WTC11 (cell line): Measurements from ENCODE around the gene ZNF236. TPM values are rescaled to one million over a fixed set of nuclear protein-coding genes. Genes with fewer than 3 reads are reported as not detected.

Source experiments
- ATAC-seq: fragments of 200-7000 bp; cut with Tn5 transposase; 2 replicates; pipeline ENCODE4 v1.10.0; 2021; ENCODE audit warnings: mild to moderate bottlenecking, moderate library complexity
- CTCF ChIA-PET: fragments of 300-600 bp; sonication (Branson Sonifier 250); formaldehyde crosslinking; loops from one replicate; lab custom pipeline; 2021; ENCODE audit warnings: antibody characterized with exemption; lab: Charles Lee
- POLR2A ChIA-PET: fragments of 350-600 bp; sonication (Branson Sonifier 250); formaldehyde crosslinking; loops from one replicate; lab custom pipeline; 2021; ENCODE audit warnings: antibody characterized with exemption; lab: Charles Lee
- DNase-seq: peaks from one replicate; pipeline ENCODE4 v3.0.0; 2021; ENCODE audit warnings: low spot score
- H3K27ac Mint-ChIP-seq: 2 replicates; pipeline ENCODE4 v1.8.0; 2021; ENCODE audit warnings: mixed read lengths
- H3K27me3 Mint-ChIP-seq: 2 replicates; pipeline ENCODE4 v1.8.0; 2021; ENCODE audit warnings: low read depth, mild to moderate bottlenecking, moderate library complexity, mixed read lengths
- H3K36me3 Mint-ChIP-seq: 2 replicates; pipeline ENCODE4 v1.8.0; 2021; ENCODE audit warnings: mixed read lengths
- H3K4me1 Mint-ChIP-seq: 2 replicates; pipeline ENCODE4 v1.8.0; 2022; ENCODE audit warnings: mixed read lengths
- H3K4me3 Mint-ChIP-seq: 2 replicates; pipeline ENCODE4 v1.8.0; 2021; ENCODE audit warnings: mild to moderate bottlenecking, moderate library complexity, mixed read lengths
- H3K9me3 Mint-ChIP-seq: 2 replicates; pipeline ENCODE4 v1.8.0; 2021; ENCODE audit warnings: mixed read lengths
- CBFB ChIP-seq: sonication (generic); formaldehyde crosslinking; IDR thresholded peaks from 2 replicates; pipeline ENCODE4 v1.8.1; 2022; ENCODE audit warnings: mild to moderate bottlenecking, low read depth, missing genetic modification reagents
- FOXJ3 ChIP-seq: sonication (generic); formaldehyde crosslinking; IDR thresholded peaks from 2 replicates; pipeline ENCODE4 v1.9.0; 2021; ENCODE audit warnings: missing genetic modification reagents, mild to moderate bottlenecking, borderline replicate concordance
- GABPB1 ChIP-seq: sonication (generic); formaldehyde crosslinking; IDR thresholded peaks from 2 replicates; pipeline ENCODE4 v1.8.1; 2023; ENCODE audit warnings: mild to moderate bottlenecking, missing genetic modification reagents
- GRHL2 ChIP-seq: fragments of 250-450 bp; sonication (Bioruptor Pico); IDR thresholded peaks from 2 replicates; pipeline ENCODE4 v1.8.0; 2022; ENCODE audit warnings: mild to moderate bottlenecking, moderate library complexity; ENCODE audit not compliant: insufficient replicate concordance, severe bottlenecking
- NFYB ChIP-seq: sonication (generic); formaldehyde crosslinking; conservative IDR thresholded peaks from 2 replicates; pipeline ENCODE4 v1.8.0; 2022; ENCODE audit warnings: low read depth, missing genetic modification reagents
- NR1H2 ChIP-seq: sonication (generic); formaldehyde crosslinking; IDR thresholded peaks from 2 replicates; pipeline ENCODE4 v1.9.0; 2021; ENCODE audit warnings: mild to moderate bottlenecking, moderate library complexity, missing genetic modification reagents
- NR2C2 ChIP-seq: sonication (generic); formaldehyde crosslinking; IDR thresholded peaks from 2 replicates; pipeline ENCODE4 v1.8.0; 2022; ENCODE audit warnings: mild to moderate bottlenecking, missing genetic modification reagents
- NR3C1 ChIP-seq: sonication (generic); formaldehyde crosslinking; conservative IDR thresholded peaks from 2 replicates; pipeline ENCODE4 v1.8.1; 2023; ENCODE audit warnings: low read depth, mild to moderate bottlenecking, missing genetic modification reagents
- SMAD3 ChIP-seq: sonication (generic); formaldehyde crosslinking; IDR thresholded peaks from 2 replicates; pipeline ENCODE4 v1.8.0; 2022; ENCODE audit warnings: missing genetic modification reagents, mild to moderate bottlenecking, borderline replicate concordance
- TCF7 ChIP-seq: sonication (generic); formaldehyde crosslinking; IDR thresholded peaks from 2 replicates; pipeline ENCODE4 v1.8.0; 2022; ENCODE audit warnings: mild to moderate bottlenecking, low read depth, missing genetic modification reagents, moderate library complexity
- ZNF232 ChIP-seq: sonication (generic); formaldehyde crosslinking; IDR thresholded peaks from 2 replicates; pipeline ENCODE4 v1.8.0; 2022; ENCODE audit warnings: mild to moderate bottlenecking, missing genetic modification reagents
- total RNA-seq: library from RNA; stranded (reverse); gene quantifications from 3 replicates; pipeline ENCODE4 v1.2.3, GENCODE V29; 2021
- TF ChIP-seq, protein P1 (sequence below): sonication (generic); formaldehyde crosslinking; IDR thresholded peaks from 2 replicates; pipeline ENCODE4 v1.8.0; 2023; ENCODE audit warnings: missing genetic modification reagents
- TF ChIP-seq, protein P2 (sequence below): sonication (generic); formaldehyde crosslinking; IDR thresholded peaks from 2 replicates; pipeline ENCODE4 v1.8.0; 2022; ENCODE audit warnings: missing genetic modification reagents
- TF ChIP-seq, protein P3 (sequence below): fragments of 250-450 bp; sonication (Bioruptor Pico); IDR thresholded peaks from 2 replicates; pipeline ENCODE4 v1.9.0; 2021; ENCODE audit warnings: moderate library complexity, mild to moderate bottlenecking, inconsistent platforms, borderline replicate concordance
- TF ChIP-seq, protein P4 (sequence below): sonication (generic); formaldehyde crosslinking; IDR thresholded peaks from 2 replicates; pipeline ENCODE4 v1.8.0; 2022; ENCODE audit warnings: mild to moderate bottlenecking, missing genetic modification reagents
- TF ChIP-seq, protein P5 (sequence below): sonication (generic); formaldehyde crosslinking; IDR thresholded peaks from 2 replicates; pipeline ENCODE4 v1.8.0; 2023; ENCODE audit warnings: mild to moderate bottlenecking, missing genetic modification reagents
- TF ChIP-seq, protein P6 (sequence below): sonication (generic); formaldehyde crosslinking; IDR thresholded peaks from 2 replicates; pipeline ENCODE4 v1.8.1; 2023; ENCODE audit warnings: mild to moderate bottlenecking, missing genetic modification reagents, moderate library complexity
- TF ChIP-seq, protein P7 (sequence below): sonication (generic); formaldehyde crosslinking; IDR thresholded peaks from 2 replicates; pipeline ENCODE4 v1.8.1; 2022; ENCODE audit warnings: low read depth, missing genetic modification reagents, borderline replicate concordance
- TF ChIP-seq, protein P8 (sequence below): sonication (generic); formaldehyde crosslinking; IDR thresholded peaks from 2 replicates; pipeline ENCODE4 v1.8.1; 2022; ENCODE audit warnings: mild to moderate bottlenecking, missing genetic modification reagents, moderate library complexity, borderline replicate concordance

ZNF236 gene
- total RNA-seq, 1 experiment from 2014 or later: 19.9 TPM

DNA sequence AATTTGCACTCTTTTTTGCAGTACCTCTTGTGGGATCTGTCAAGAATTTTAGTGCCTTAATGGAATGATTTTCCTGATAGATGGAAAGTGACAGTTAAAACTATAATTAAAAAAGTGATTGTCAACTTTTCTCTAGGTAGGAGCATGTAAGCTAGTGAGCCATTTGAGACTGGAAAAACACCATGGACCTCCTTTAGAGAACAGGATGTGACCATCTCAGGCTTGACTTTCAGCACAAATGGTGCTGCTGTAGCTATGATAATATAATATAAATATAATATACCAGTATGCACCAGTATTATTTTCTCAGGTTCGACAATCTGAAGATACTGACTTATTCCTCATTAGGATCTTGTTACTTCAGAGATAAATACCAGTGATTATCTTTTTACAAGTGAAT, 27.8 kb downstream of the ZNF236 start (continued):
- TF ChIP-seq, protein P1, sequence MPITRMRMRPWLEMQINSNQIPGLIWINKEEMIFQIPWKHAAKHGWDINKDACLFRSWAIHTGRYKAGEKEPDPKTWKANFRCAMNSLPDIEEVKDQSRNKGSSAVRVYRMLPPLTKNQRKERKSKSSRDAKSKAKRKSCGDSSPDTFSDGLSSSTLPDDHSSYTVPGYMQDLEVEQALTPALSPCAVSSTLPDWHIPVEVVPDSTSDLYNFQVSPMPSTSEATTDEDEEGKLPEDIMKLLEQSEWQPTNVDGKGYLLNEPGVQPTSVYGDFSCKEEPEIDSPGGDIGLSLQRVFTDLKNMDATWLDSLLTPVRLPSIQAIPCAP (CRISPR knock-in tag): no peak
- TF ChIP-seq, protein P2, sequence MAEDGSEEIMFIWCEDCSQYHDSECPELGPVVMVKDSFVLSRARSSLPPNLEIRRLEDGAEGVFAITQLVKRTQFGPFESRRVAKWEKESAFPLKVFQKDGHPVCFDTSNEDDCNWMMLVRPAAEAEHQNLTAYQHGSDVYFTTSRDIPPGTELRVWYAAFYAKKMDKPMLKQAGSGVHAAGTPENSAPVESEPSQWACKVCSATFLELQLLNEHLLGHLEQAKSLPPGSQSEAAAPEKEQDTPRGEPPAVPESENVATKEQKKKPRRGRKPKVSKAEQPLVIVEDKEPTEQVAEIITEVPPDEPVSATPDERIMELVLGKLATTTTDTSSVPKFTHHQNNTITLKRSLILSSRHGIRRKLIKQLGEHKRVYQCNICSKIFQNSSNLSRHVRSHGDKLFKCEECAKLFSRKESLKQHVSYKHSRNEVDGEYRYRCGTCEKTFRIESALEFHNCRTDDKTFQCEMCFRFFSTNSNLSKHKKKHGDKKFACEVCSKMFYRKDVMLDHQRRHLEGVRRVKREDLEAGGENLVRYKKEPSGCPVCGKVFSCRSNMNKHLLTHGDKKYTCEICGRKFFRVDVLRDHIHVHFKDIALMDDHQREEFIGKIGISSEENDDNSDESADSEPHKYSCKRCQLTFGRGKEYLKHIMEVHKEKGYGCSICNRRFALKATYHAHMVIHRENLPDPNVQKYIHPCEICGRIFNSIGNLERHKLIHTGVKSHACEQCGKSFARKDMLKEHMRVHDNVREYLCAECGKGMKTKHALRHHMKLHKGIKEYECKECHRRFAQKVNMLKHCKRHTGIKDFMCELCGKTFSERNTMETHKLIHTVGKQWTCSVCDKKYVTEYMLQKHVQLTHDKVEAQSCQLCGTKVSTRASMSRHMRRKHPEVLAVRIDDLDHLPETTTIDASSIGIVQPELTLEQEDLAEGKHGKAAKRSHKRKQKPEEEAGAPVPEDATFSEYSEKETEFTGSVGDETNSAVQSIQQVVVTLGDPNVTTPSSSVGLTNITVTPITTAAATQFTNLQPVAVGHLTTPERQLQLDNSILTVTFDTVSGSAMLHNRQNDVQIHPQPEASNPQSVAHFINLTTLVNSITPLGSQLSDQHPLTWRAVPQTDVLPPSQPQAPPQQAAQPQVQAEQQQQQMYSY: no peak
- TF ChIP-seq TCF7 (CRISPR knock-in tag) (no peak), ZNF232 (no peak), SMAD3 (no peak), CBFB (CRISPR knock-in tag) (no peak)
- TF ChIP-seq, protein P3, sequence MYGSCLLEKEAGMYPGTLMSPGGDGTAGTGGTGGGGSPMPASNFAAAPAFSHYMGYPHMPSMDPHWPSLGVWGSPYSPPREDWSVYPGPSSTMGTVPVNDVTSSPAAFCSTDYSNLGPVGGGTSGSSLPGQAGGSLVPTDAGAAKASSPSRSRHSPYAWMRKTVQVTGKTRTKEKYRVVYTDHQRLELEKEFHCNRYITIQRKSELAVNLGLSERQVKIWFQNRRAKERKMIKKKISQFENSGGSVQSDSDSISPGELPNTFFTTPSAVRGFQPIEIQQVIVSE (CRISPR knock-in tag): no peak

DNA sequence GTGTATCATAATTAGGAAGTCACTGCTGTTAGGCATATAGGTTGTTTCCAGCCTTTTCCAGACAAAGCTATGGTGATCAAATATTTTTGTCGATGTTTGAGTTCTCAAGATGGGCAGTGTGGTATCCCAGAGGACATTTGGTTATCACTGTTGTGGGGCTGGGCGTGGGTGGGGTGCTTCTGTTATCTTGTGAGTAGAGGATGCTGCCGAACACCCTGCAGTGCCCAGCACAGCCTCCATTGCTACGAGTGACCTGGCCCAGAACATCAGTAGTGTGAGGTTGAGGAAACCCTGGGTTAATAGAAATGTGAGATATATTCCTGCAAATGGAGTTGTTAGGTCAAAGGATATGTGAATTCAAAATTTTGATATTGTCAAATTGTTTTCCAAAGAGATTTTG, 33.2 kb downstream of the ZNF236 start:
- Mint-ChIP-seq H3K27ac (no peak overlapping the region), H3K27me3 (no peaks in the 10 kb centered on the region), H3K4me1 (peaks cover 15% of the 10 kb centered on the region), H3K9me3 (no peaks in the 10 kb centered on the region), H3K36me3 (peaks cover 24% of the 10 kb centered on the region), H3K4me3 (no peak overlapping the region)
- CTCF ChIA-PET: no interaction called here
- ATAC-seq: no peak
- no peak for DNase-seq
- POLR2A ChIA-PET: no interaction called here
- TF ChIP-seq, protein P2: no peak
- TF ChIP-seq NFYB (CRISPR knock-in tag) (no peak), NR2C2 (CRISPR knock-in tag) (no peak), TCF7 (CRISPR knock-in tag) (no peak), GRHL2 (CRISPR knock-in tag) (no peak), FOXJ3 (CRISPR knock-in tag) (no peak), GABPB1 (CRISPR knock-in tag) (no peak), NR1H2 (CRISPR knock-in tag) (no peak), NR3C1 (CRISPR knock-in tag) (no peak)
- TF ChIP-seq, protein P4, sequence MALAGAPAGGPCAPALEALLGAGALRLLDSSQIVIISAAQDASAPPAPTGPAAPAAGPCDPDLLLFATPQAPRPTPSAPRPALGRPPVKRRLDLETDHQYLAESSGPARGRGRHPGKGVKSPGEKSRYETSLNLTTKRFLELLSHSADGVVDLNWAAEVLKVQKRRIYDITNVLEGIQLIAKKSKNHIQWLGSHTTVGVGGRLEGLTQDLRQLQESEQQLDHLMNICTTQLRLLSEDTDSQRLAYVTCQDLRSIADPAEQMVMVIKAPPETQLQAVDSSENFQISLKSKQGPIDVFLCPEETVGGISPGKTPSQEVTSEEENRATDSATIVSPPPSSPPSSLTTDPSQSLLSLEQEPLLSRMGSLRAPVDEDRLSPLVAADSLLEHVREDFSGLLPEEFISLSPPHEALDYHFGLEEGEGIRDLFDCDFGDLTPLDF (CRISPR knock-in tag): no peak
- TF ChIP-seq, protein P5, sequence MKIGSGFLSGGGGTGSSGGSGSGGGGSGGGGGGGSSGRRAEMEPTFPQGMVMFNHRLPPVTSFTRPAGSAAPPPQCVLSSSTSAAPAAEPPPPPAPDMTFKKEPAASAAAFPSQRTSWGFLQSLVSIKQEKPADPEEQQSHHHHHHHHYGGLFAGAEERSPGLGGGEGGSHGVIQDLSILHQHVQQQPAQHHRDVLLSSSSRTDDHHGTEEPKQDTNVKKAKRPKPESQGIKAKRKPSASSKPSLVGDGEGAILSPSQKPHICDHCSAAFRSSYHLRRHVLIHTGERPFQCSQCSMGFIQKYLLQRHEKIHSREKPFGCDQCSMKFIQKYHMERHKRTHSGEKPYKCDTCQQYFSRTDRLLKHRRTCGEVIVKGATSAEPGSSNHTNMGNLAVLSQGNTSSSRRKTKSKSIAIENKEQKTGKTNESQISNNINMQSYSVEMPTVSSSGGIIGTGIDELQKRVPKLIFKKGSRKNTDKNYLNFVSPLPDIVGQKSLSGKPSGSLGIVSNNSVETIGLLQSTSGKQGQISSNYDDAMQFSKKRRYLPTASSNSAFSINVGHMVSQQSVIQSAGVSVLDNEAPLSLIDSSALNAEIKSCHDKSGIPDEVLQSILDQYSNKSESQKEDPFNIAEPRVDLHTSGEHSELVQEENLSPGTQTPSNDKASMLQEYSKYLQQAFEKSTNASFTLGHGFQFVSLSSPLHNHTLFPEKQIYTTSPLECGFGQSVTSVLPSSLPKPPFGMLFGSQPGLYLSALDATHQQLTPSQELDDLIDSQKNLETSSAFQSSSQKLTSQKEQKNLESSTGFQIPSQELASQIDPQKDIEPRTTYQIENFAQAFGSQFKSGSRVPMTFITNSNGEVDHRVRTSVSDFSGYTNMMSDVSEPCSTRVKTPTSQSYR (CRISPR knock-in tag): no peak
- TF ChIP-seq, protein P6, sequence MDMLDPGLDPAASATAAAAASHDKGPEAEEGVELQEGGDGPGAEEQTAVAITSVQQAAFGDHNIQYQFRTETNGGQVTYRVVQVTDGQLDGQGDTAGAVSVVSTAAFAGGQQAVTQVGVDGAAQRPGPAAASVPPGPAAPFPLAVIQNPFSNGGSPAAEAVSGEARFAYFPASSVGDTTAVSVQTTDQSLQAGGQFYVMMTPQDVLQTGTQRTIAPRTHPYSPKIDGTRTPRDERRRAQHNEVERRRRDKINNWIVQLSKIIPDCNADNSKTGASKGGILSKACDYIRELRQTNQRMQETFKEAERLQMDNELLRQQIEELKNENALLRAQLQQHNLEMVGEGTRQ (CRISPR knock-in tag): no peak
- TF ChIP-seq, protein P7, sequence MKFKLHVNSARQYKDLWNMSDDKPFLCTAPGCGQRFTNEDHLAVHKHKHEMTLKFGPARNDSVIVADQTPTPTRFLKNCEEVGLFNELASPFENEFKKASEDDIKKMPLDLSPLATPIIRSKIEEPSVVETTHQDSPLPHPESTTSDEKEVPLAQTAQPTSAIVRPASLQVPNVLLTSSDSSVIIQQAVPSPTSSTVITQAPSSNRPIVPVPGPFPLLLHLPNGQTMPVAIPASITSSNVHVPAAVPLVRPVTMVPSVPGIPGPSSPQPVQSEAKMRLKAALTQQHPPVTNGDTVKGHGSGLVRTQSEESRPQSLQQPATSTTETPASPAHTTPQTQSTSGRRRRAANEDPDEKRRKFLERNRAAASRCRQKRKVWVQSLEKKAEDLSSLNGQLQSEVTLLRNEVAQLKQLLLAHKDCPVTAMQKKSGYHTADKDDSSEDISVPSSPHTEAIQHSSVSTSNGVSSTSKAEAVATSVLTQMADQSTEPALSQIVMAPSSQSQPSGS: no peak
- TF ChIP-seq, protein P8, sequence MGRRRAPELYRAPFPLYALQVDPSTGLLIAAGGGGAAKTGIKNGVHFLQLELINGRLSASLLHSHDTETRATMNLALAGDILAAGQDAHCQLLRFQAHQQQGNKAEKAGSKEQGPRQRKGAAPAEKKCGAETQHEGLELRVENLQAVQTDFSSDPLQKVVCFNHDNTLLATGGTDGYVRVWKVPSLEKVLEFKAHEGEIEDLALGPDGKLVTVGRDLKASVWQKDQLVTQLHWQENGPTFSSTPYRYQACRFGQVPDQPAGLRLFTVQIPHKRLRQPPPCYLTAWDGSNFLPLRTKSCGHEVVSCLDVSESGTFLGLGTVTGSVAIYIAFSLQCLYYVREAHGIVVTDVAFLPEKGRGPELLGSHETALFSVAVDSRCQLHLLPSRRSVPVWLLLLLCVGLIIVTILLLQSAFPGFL (CRISPR knock-in tag): no peak
